ENCODE results near the gene URB1.
"Not testable (repeated sequence)": the region's sequence is repeated elsewhere in the genome, so short reads cannot be mapped to it uniquely, and the experiment has no call there.

The URB1 gene

DNA sequence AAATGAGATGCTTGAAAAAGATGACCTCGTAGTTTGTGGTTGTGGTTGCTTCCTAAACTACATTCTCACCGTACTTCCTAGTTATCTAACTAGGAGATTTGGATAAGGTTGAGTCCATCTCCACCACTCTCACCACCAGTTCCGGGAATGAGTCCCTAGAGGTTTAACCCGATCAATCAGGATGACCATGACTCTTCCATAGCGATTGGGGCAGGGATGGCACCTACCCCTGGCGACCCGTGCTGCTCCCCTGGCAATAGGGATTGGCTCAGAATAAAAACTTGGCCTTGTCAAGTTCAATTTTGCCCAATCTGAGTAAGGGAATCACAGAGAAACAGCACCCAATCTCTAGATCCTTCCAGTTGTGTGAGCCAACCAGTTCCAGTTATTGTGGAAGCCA lies 111.3 kb downstream of the URB1 start:
- no peak for DNase-seq

- DNase-seq: no peak
Observed at GRCh38 chr21:32279377-32279680, 113.5 kb downstream of the URB1 start.

DNA sequence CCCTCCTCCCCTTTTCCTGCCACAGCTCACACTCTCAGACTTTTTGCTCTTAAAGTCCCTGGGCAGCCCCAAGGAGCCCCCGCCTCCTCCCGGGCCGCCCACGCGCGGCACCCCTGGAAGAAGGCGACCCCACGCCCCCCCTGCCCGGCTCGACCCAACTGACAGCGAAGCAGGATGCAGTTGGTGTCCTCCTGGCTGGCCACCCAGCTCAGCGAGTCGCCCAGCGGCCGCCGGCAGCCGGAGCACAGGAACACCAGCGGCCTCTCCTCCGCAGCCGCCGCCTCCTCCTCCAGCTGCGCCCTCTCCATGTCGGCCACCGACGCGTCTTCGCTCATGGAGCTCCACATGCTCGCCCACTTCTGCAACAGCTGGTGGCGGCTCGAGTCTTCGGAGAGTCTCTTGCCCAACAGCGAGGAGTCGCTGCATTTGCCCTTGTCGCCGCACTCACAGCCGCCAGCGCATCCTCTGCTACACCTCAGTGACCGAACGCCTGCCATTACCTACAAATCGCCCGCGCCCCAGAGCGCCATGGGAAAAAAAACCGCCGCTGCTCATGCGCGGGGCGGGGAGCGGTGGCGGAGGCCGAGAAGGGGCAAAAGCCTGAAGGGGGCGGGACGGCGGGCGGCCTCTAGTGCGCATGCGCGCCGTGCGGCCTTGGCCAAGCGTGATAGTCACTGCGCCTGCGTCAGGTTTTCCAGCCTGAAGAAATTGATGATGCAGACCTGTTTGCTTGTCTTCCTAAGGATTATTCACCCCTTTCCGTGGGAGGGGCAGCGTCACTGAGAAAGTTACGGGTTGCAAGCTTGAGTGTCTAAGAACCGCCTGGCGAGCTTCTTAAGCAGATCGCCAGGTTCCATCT lies 114.1 kb downstream of the URB1 start, which contains the start of gene MIS18A:
Gene MIS18A, minus strand, starts transcription at position 532 of the 859 bp plus-strand sequence. Its CDS starts 35 bp downstream, at position 497.
- DNase-seq: peak; percentile 96

- no peak for DNase-seq
Observed at GRCh38 chr21:32278103-32278502, 114.7 kb downstream of the URB1 start.

DNA sequence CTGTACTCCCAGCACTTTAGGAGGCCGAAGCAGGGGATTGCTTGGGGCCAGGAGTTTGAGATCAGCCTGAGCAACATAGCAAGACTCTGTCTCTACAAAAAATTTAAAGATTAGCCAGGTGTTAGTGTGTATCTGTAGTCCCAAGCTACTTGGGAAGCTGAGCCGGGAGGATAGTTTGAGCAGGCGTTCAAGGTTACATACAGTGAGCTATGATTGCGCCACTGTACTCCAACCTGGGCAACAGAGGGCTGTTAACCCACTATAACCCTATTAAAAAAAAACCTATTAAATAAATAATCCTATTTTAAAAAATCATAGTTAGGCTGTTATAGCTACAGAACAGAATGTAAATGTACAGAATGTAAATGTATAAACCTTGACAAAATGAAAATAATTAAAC lies 116.1 kb downstream of the URB1 start:
- DNase-seq: no peak

GRCh38 chr21:32270748-32271147 lies 122.1 kb downstream of the URB1 start:
- no peak for DNase-seq

DNA sequence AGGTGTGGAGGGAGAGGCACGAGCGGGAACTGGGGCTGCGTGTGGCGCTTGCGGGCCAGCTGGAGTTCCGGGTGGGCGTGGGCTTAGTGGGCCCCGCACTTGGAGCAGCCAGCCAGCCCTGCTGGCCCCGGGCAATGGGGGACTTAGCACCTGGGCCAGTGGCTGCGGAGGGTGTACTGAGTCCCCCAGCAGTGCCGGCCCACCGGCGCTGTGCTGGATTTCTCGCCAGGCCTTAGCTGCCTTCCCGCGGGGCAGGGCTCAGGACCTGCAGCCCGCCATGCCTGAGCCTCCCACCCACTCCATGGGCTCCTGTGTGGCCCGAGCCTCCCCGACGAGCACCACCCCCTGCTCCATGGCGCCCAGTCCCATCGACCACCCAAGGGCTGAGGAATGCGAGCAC lies 127.5 kb downstream of the URB1 start:
- DNase-seq: not testable (repeated sequence)

- DNase-seq: no peak
Observed at GRCh38 chr21:32261929-32262328, 130.9 kb downstream of the URB1 start.

All from CD4-positive, alpha-beta T cell treated with Interleukin-21 for 1 hour (primary cell).